Caco-2 (cell line): Measurements from ENCODE around the gene NETO2. TPM values are rescaled to one million over a fixed set of nuclear protein-coding genes. Genes with fewer than 3 reads are reported as not detected.
"Not testable (repeated sequence)": the region's sequence is repeated elsewhere in the genome, so short reads cannot be mapped to it uniquely, and the experiment has no call there.

Source experiments
- BruUV-seq: library from RNA; stranded (reverse); fragments of 400-500 nt; replicated peaks from 2 replicates; lab custom pipeline; 2021; lab: Mats Ljungman, UMichigan
- CTCF ChIA-PET: fragments of 300-600 bp; sonication (Branson Sonifier 250); formaldehyde crosslinking; loops from one replicate; lab custom pipeline; 2022; ENCODE audit warnings: antibody characterized with exemption; lab: Charles Lee
- POLR2A ChIA-PET: fragments of 300-600 bp; sonication (Branson Sonifier 250); formaldehyde crosslinking; loops from one replicate; lab custom pipeline; 2022; ENCODE audit warnings: antibody characterized with exemption; lab: Charles Lee
- DNase-seq, 2 experiments: peaks; one replicate each; pipeline versions ENCODE4 v3.0.0 to v3.0.0-alpha.2; 2020 to 2022
- H3K27me3 ChIP-seq: replicated peaks from 2 replicates; pipeline ENCODE4 v1.6.0; 2011; ENCODE audit warnings: low read length; ENCODE audit not compliant: control insufficient read depth, insufficient read depth
- H3K36me3 ChIP-seq: 2 replicates; pipeline ENCODE4 v1.5.1; 2011; ENCODE audit warnings: low read length; ENCODE audit not compliant: control insufficient read depth, insufficient read depth
- H3K4me1 ChIP-seq: fragments of 250-450 bp; sonication (Bioruptor Pico); 2 replicates; pipeline ENCODE4 v1.5.1; 2020; ENCODE audit warnings: mild to moderate bottlenecking
- H3K4me3 ChIP-seq: 2 replicates; pipeline ENCODE4 v1.5.1; 2011; ENCODE audit warnings: low read depth, mild to moderate bottlenecking, control low read depth, low read length
- H3K9me3 ChIP-seq: fragments of 250-450 bp; sonication (Bioruptor Pico); 2 replicates; pipeline ENCODE4 v1.5.1; 2020; ENCODE audit warnings: mild to moderate bottlenecking, moderate library complexity
- H3K27ac Mint-ChIP-seq: one replicate; pipeline ENCODE4 v1.8.0; 2022; ENCODE audit warnings: mixed read lengths; ENCODE audit not compliant: unreplicated experiment
- H3K27me3 Mint-ChIP-seq: one replicate; pipeline ENCODE4 v1.8.0; 2022; ENCODE audit warnings: mixed read lengths; ENCODE audit not compliant: insufficient read depth, unreplicated experiment
- H3K36me3 Mint-ChIP-seq: one replicate; pipeline ENCODE4 v1.8.0; 2022; ENCODE audit warnings: mild to moderate bottlenecking, mixed read lengths; ENCODE audit not compliant: insufficient read depth, unreplicated experiment
- H3K4me1 Mint-ChIP-seq: one replicate; pipeline ENCODE4 v1.8.0; 2022; ENCODE audit warnings: low read depth, mixed read lengths; ENCODE audit not compliant: unreplicated experiment
- H3K4me3 Mint-ChIP-seq: one replicate; pipeline ENCODE4 v1.8.0; 2022; ENCODE audit warnings: mild to moderate bottlenecking, moderate library complexity, mixed read lengths; ENCODE audit not compliant: unreplicated experiment
- H3K9me3 Mint-ChIP-seq: one replicate; pipeline ENCODE4 v1.8.0; 2022; ENCODE audit warnings: mixed read lengths; ENCODE audit not compliant: unreplicated experiment
- CTCF ChIP-seq, 2 experiments: fragments of 200-600 bp in 1 of 2; IDR thresholded peaks; 1 replicate in 1 of 2; 2 replicates in 1 of 2; pipeline versions ENCODE4 v1.5.1 to v1.8.0; 2011 to 2022; ENCODE audit warnings: antibody characterized with exemption in 1 of 2, control low read depth in 1 of 2, inconsistent platforms in 1 of 2, low read depth in 1 of 2, low read length in 1 of 2, mild to moderate bottlenecking in 1 of 2, moderate library complexity in 1 of 2; ENCODE audit not compliant: insufficient read depth in 1 of 2, severe bottlenecking in 1 of 2, unreplicated experiment in 1 of 2
- intact Hi-C: fragments of 100-400 bp; cut with micrococcal nuclease; formaldehyde crosslinking; loops from one replicate; pipeline ENCODE4 v1.10.0; 2022; ENCODE audit not compliant: unreplicated experiment
- total RNA-seq: library from RNA; stranded (reverse); gene quantifications from 2 replicates; pipeline ENCODE4 v1.2.3, GENCODE V29; 2022

NETO2 gene
- total RNA-seq, 1 experiment from 2014 or later, result 41.2 TPM

GRCh38 chr16:47141773-47142485, 1.8 kb downstream of the NETO2 start:
- intact Hi-C loops, result loop anchor here (1.0 to 5.0 kb wide), 7 partner anchors 105 to 975 kb away; partner anchors contain the start of genes ITFG1 and PHKB
- H3K36me3 Mint-ChIP-seq, result peaks cover 8% of the 10 kb centered on the region
- peak; percentile 73 to 96 for TF ChIP-seq CTCF (IDR thresholded peaks at IDR 0.05; ENCODE audit: insufficient read depth in 1 of 2, low read depth in 1 of 2, low read length in 1 of 2, severe bottlenecking in 1 of 2, unreplicated experiment in 1 of 2)
- no peaks in the 10 kb centered on the region for H3K4me1 ChIP-seq
- no peaks in the 10 kb centered on the region for H3K27me3 ChIP-seq
- peak overlapping the region; percentile 79 for H3K4me3 ChIP-seq
- no peaks in the 10 kb centered on the region for H3K9me3 ChIP-seq
- POLR2A ChIA-PET, result interaction anchor here (0.6 kb wide), 2 partner anchors 113 to 1023 kb away, joined by 3 to 6 read pairs; no protein-coding TSS in a partner anchor
- H3K4me3 Mint-ChIP-seq, result peak overlapping the region; percentile 79
- TSS peak; percentile 36 for BruUV-seq
- H3K27me3 Mint-ChIP-seq, result no peaks in the 10 kb centered on the region
- DNase-seq, result peak; percentile 87 to 88
- no peaks in the 10 kb centered on the region for H3K9me3 Mint-ChIP-seq
- no peaks in the 10 kb centered on the region for H3K36me3 ChIP-seq
- no peak overlapping the region for H3K27ac Mint-ChIP-seq
- H3K4me1 Mint-ChIP-seq, result peaks cover 22% of the 10 kb centered on the region
- CTCF ChIA-PET, result interaction anchor here (0.6 to 1.7 kb wide), 13 partner anchors 9 to 1023 kb away, joined by 3 to 13 read pairs (median 3); no protein-coding TSS in a partner anchor

GRCh38 chr16:47140686-47141085, 3.1 kb downstream of the NETO2 start:
- no TSS peak for BruUV-seq
- H3K36me3 Mint-ChIP-seq, result peaks cover 8% of the 10 kb centered on the region
- H3K27me3 Mint-ChIP-seq, result no peaks in the 10 kb centered on the region
- Histone ChIP-seq H3K4me3 (no peak overlapping the region), H3K9me3 (no peaks in the 10 kb centered on the region), H3K36me3 (no peaks in the 10 kb centered on the region), H3K4me1 (no peaks in the 10 kb centered on the region), H3K27me3 (no peaks in the 10 kb centered on the region)
- no peak for TF ChIP-seq CTCF (IDR thresholded peaks at IDR 0.05; ENCODE audit: insufficient read depth in 1 of 2, low read depth in 1 of 2, low read length in 1 of 2, severe bottlenecking in 1 of 2, unreplicated experiment in 1 of 2)
- H3K9me3 Mint-ChIP-seq, result no peaks in the 10 kb centered on the region
- DNase-seq, result no peak
- ChIA-PET POLR2A (no interaction called here), CTCF (interaction anchor here (1.0 to 1.6 kb wide), 2 partner anchors 8 to 1024 kb away, joined by 3 to 10 read pairs; no protein-coding TSS in a partner anchor)
- no peak overlapping the region for H3K4me3 Mint-ChIP-seq
- intact Hi-C loops, result loop anchor here (1.0 to 5.0 kb wide), 6 partner anchors 103 to 977 kb away; no protein-coding TSS in a partner anchor
- no peak overlapping the region for H3K27ac Mint-ChIP-seq
- H3K4me1 Mint-ChIP-seq, result peaks cover 22% of the 10 kb centered on the region

- CTCF ChIA-PET, result no interaction called here
- POLR2A ChIA-PET, result no interaction called here
- H3K9me3 Mint-ChIP-seq, result no peaks in the 10 kb centered on the region
- no peak overlapping the region for H3K27ac Mint-ChIP-seq
- Histone ChIP-seq H3K4me3 (no peak overlapping the region), H3K4me1 (no peaks in the 10 kb centered on the region), H3K9me3 (no peaks in the 10 kb centered on the region), H3K36me3 (no peaks in the 10 kb centered on the region), H3K27me3 (no peaks in the 10 kb centered on the region)
- BruUV-seq, result no TSS peak
- DNase-seq, result no peak
- H3K36me3 Mint-ChIP-seq, result peaks cover 5% of the 10 kb centered on the region
- TF ChIP-seq CTCF (IDR thresholded peaks at IDR 0.05; ENCODE audit: insufficient read depth in 1 of 2, low read depth in 1 of 2, low read length in 1 of 2, severe bottlenecking in 1 of 2, unreplicated experiment in 1 of 2), result no peak
- peaks cover 22% of the 10 kb centered on the region for H3K4me1 Mint-ChIP-seq
- no peak overlapping the region for H3K4me3 Mint-ChIP-seq
- H3K27me3 Mint-ChIP-seq, result no peaks in the 10 kb centered on the region
- intact Hi-C loops, result loop anchor here (5.0 kb wide), 3 partner anchors 287 to 978 kb away; no protein-coding TSS in a partner anchor
These were observed 4.1 kb downstream of the NETO2 start for GRCh38 chr16:47139561-47140185.

GRCh38 chr16:47137925-47138324, 5.8 kb downstream of the NETO2 start:
- DNase-seq, H3K36me3 ChIP-seq, BruUV-seq, H3K4me3 Mint-ChIP-seq, H3K4me3 ChIP-seq, H3K36me3 Mint-ChIP-seq, intact Hi-C loops, H3K27ac Mint-ChIP-seq, H3K27me3 ChIP-seq, H3K9me3 ChIP-seq, POLR2A ChIA-PET, H3K4me1 ChIP-seq, H3K27me3 Mint-ChIP-seq, H3K9me3 Mint-ChIP-seq, CTCF ChIA-PET: not testable (repeated sequence)
- H3K4me1 Mint-ChIP-seq, result peaks cover 22% of the 10 kb centered on the region
